ENCODE results near the gene ADAMTS13. TPM values are rescaled to one million over a fixed set of nuclear protein-coding genes. Genes with fewer than 3 reads are reported as not detected.

Gene ADAMTS13
- total and polyA plus RNA-seq, 4 experiments from 2014 or later, result 1.5 to 1.7 TPM; not detected in 2

DNA sequence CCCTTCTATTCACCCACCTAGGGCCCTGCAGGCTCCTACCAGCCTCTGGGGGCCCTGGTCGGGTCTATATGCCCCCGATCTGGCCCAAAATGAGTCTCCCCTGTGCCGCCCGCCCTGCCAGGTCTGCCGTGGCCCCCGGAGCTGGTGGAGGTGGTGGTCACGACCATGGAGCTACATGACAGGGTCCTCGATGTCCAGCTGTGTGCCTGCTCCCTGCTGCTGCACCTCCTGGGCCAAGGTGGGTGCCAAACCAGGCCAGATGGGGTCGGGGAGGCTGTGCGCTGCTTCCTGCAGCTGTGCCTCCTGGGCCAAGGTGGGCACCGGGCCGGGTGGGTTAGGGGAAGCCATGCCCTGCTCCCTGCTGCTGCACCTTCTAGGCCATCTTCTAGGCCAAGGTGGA lies 21.9 kb upstream of the ADAMTS13 start:
- CTCF ChIA-PET (ENCODE audit: partially characterized antibody), result interaction anchor here (1.0 to 1.6 kb wide), 2 partner anchors 214 to 219 kb away, joined by 3 to 6 read pairs; no protein-coding TSS in a partner anchor

DNA sequence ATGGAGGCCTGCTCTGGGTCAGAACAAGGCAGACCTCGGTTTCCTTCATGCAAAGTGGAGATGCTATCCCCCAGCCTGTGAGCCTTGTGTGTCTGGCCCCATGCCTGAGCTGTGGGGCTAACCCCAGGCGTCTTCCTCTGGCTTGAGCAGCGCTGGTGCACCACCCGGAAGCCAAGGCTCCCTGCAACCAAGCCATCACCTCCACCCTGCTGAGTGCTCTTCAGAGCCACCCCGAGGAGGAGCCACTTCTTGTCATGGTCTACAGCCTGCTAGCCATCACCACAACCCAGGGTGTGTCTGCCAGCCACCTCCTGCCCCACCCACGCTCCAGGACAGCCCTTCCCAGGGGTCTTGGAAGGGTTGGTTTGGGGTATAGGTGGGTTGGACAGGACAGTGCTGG lies 20.6 kb upstream of the ADAMTS13 start:
- Mint-ChIP-seq H3K27ac (peak overlapping the region in 1 of 7 donors; percentile 74), H3K27me3 (peaks cover 0 to 3% of the 10 kb centered on the region in 2 donors), H3K36me3 (peaks cover 12 to 21% of the 10 kb centered on the region in 2 donors), H3K4me3 (no peak overlapping the region), H3K9me3 (no peaks in the 10 kb centered on the region), H3K4me1 (peaks cover 1 to 5% (median 4%) of the 10 kb centered on the region in 4 donors)
- intact Hi-C loops (cut with micrococcal nuclease), result no loop called here
- ChIA-PET CTCF (ENCODE audit: partially characterized antibody) (interaction anchor here (0.8 to 1.6 kb wide), 3 partner anchors 214 to 220 kb away, joined by 3 to 6 read pairs (median 3); no protein-coding TSS in a partner anchor), POLR2A (ENCODE audit: partially characterized antibody) (interaction anchor here (0.7 to 1.9 kb wide), 2 partner anchors 25 to 38 kb away, joined by 3 to 4 read pairs; no protein-coding TSS in a partner anchor)
- peak in 1 of 5 donors; percentile 15 for DNase-seq
- Histone ChIP-seq H3K36me3 (ENCODE audit: insufficient read depth, low read length) (peaks cover 16% of the 10 kb centered on the region), H3K4me3 (ENCODE audit: low read length in 2 of 2) (no peak overlapping the region), H3K27me3 (ENCODE audit: insufficient read depth, low read length) (no peaks in the 10 kb centered on the region), H3K9me3 (ENCODE audit: control insufficient read depth in 1 of 2, low read length in 2 of 2) (no peaks in the 10 kb centered on the region), H3K4me1 (ENCODE audit: insufficient read depth, low read length) (no peaks in the 10 kb centered on the region), H3K27ac (ENCODE audit: low read depth, low read length) (no peak overlapping the region)

More for the DNA sequence above, 21.9 kb upstream of the ADAMTS13 start:
- H3K9me3 Mint-ChIP-seq, result no peaks in the 10 kb centered on the region
- Histone ChIP-seq H3K4me1 (ENCODE audit: insufficient read depth, low read length) (no peaks in the 10 kb centered on the region), H3K27ac (ENCODE audit: low read depth, low read length) (no peak overlapping the region), H3K4me3 (ENCODE audit: low read length in 2 of 2) (no peak overlapping the region), H3K27me3 (ENCODE audit: insufficient read depth, low read length) (no peaks in the 10 kb centered on the region), H3K36me3 (ENCODE audit: insufficient read depth, low read length) (peaks cover 5% of the 10 kb centered on the region), H3K9me3 (ENCODE audit: control insufficient read depth in 1 of 2, low read length in 2 of 2) (no peaks in the 10 kb centered on the region)
- peaks cover 0 to 5% (median 3%) of the 10 kb centered on the region in 4 donors for H3K4me1 Mint-ChIP-seq
- peak in 1 of 5 donors; percentile 34 for DNase-seq
- H3K4me3 Mint-ChIP-seq, result no peak overlapping the region
- H3K36me3 Mint-ChIP-seq, result peaks cover 2 to 8% of the 10 kb centered on the region in 2 donors
- POLR2A ChIA-PET (ENCODE audit: partially characterized antibody), result interaction anchor here (1.4 kb wide), 1 partner anchor 29 kb away, joined by 5 read pairs; no protein-coding TSS in a partner anchor
- H3K27ac Mint-ChIP-seq, result no peak overlapping the region
- peaks cover 0 to 3% of the 10 kb centered on the region in 2 donors for H3K27me3 Mint-ChIP-seq
- intact Hi-C loops (cut with micrococcal nuclease), result no loop called here

DNA sequence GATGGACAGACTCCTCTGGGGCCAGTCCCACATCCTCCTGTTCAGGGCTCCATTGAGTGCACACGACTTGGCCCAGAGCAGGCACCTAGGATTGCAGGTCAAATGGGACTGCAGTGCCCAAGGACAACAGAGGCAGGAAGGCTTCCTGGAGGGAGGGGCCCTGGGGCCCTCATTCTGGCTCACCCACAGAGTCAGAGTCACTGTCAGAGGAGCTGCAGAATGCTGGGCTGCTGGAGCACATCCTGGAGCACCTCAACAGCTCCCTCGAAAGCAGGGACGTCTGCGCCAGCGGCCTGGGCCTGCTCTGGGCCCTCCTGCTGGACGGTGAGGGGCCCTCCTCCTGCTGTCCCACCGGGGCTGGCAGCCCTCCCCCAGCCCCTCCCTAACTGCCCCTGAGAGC lies 19.5 kb upstream of the ADAMTS13 start:
- H3K9me3 ChIP-seq (ENCODE audit: control insufficient read depth in 1 of 2, low read length in 2 of 2), result no peaks in the 10 kb centered on the region
- Mint-ChIP-seq H3K9me3 (no peaks in the 10 kb centered on the region), H3K27ac (no peak overlapping the region), H3K4me1 (peaks cover 7 to 11% (median 8%) of the 10 kb centered on the region in 4 donors), H3K36me3 (peaks cover 21 to 31% of the 10 kb centered on the region in 2 donors), H3K4me3 (no peak overlapping the region), H3K27me3 (no peaks in the 10 kb centered on the region)
- ChIA-PET POLR2A (ENCODE audit: partially characterized antibody) (interaction anchor here (0.9 to 1.9 kb wide), 2 partner anchors 26 to 28 kb away, joined by 3 to 4 read pairs; no protein-coding TSS in a partner anchor), CTCF (ENCODE audit: partially characterized antibody) (interaction anchor here (1.1 to 4.0 kb wide), 4 partner anchors 13 to 216 kb away, joined by 3 to 20 read pairs (median 10); no protein-coding TSS in a partner anchor)
- H3K27ac ChIP-seq (ENCODE audit: low read depth, low read length), result no peak overlapping the region
- intact Hi-C loops (cut with micrococcal nuclease), result no loop called here
- no peak overlapping the region for H3K4me3 ChIP-seq (ENCODE audit: low read length in 2 of 2)
- H3K4me1 ChIP-seq (ENCODE audit: insufficient read depth, low read length), result peaks cover 5% of the 10 kb centered on the region
- DNase-seq, result peak in 1 of 5 donors; percentile 15
- H3K27me3 ChIP-seq (ENCODE audit: insufficient read depth, low read length), result no peaks in the 10 kb centered on the region
- peaks cover 22% of the 10 kb centered on the region for H3K36me3 ChIP-seq (ENCODE audit: insufficient read depth, low read length)

DNA sequence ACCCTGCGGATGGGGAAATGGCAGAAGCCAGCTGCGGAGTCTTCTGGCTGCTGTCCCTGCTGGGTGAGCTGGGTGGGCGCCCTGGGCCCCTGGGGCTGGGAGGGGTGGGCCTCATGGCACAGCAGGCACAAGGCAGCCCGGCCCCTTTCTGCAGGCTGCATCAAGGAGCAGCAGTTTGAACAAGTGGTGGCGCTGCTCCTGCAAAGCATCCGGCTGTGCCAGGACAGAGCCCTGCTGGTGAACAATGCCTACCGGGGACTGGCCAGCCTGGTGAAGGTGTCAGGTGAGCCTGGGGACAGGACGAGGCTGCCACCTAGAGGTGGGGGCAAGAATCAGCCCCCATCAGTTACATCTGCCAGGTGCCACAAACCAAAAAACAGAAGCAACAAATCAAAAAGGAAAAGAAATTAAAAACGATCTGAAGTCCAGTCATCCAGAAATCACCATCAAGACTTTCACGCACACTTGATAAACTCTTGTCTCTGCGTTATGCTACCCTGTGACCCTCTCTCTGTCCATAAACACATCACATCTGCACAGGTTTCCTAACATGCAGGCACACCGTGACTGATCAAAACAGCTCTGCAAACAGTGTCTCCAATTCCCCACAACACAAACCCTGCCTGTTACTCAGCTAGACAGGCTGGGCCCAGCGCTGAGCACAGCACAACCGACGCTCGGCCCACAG lies 18.3 kb upstream of the ADAMTS13 start:
- intact Hi-C loops (cut with micrococcal nuclease), result loop anchor here (1.0 kb wide), 1 partner anchor 165 kb away; no protein-coding TSS in a partner anchor
- Histone ChIP-seq H3K4me3 (ENCODE audit: low read length in 2 of 2) (no peak overlapping the region), H3K4me1 (ENCODE audit: insufficient read depth, low read length) (peaks cover 5% of the 10 kb centered on the region), H3K27ac (ENCODE audit: low read depth, low read length) (no peak overlapping the region), H3K36me3 (ENCODE audit: insufficient read depth, low read length) (peaks cover 26% of the 10 kb centered on the region), H3K27me3 (ENCODE audit: insufficient read depth, low read length) (no peaks in the 10 kb centered on the region), H3K9me3 (ENCODE audit: control insufficient read depth in 1 of 2, low read length in 2 of 2) (no peaks in the 10 kb centered on the region)
- POLR2A ChIA-PET (ENCODE audit: partially characterized antibody), result interaction anchor here (1.2 to 2.1 kb wide), 4 partner anchors 12 to 48 kb away, joined by 3 to 4 read pairs (median 4); partner anchors contain the start of genes SURF1 and SURF2
- peaks cover 7 to 11% (median 8%) of the 10 kb centered on the region in 4 donors for H3K4me1 Mint-ChIP-seq
- H3K27me3 Mint-ChIP-seq, result no peaks in the 10 kb centered on the region
- H3K27ac Mint-ChIP-seq, result peak overlapping the region in 4 of 7 donors; percentile 27 to 83 (median 66)
- peaks cover 25 to 36% of the 10 kb centered on the region in 2 donors for H3K36me3 Mint-ChIP-seq
- no peaks in the 10 kb centered on the region for H3K9me3 Mint-ChIP-seq
- CTCF ChIA-PET (ENCODE audit: partially characterized antibody), result interaction anchor here (0.7 to 4.0 kb wide), 7 partner anchors 19 to 591 kb away, joined by 3 to 20 read pairs (median 3); no protein-coding TSS in a partner anchor
- no peak overlapping the region for H3K4me3 Mint-ChIP-seq
- peak; percentile 53 to 71 (median 54) for DNase-seq

DNA sequence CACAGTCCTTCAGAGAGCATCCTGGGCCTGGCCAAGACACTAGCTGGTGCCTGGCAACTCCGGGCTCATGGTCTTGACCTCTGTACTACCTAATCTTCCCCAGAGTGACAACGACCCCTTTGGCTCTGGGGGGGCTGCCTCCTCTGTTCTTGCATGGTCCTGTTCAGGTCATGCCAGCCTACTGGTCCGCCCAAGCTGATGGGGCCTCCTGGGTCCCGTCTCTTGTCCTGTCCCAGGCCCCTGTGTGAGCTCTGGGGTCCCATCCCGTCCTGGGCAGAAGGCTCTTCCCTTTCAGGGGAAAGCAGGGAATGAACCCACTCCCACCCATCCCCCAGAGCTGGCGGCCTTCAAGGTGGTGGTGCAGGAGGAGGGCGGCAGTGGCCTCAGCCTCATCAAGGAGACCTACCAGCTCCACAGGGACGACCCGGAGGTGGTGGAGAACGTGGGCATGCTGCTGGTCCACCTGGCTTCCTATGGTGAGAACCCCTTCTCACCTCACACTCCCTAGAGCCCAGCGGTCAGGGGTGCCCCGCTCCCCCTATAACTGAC lies 17.6 kb upstream of the ADAMTS13 start:
- no peaks in the 10 kb centered on the region for H3K9me3 ChIP-seq (ENCODE audit: control insufficient read depth in 1 of 2, low read length in 2 of 2)
- H3K4me1 ChIP-seq (ENCODE audit: insufficient read depth, low read length), result peaks cover 5% of the 10 kb centered on the region
- no peaks in the 10 kb centered on the region for H3K27me3 ChIP-seq (ENCODE audit: insufficient read depth, low read length)
- peaks cover 31% of the 10 kb centered on the region for H3K36me3 ChIP-seq (ENCODE audit: insufficient read depth, low read length)
- Mint-ChIP-seq H3K4me3 (no peak overlapping the region), H3K27ac (peak overlapping the region in 3 of 7 donors; percentile 22 to 53 (median 27)), H3K27me3 (no peaks in the 10 kb centered on the region), H3K36me3 (peaks cover 28 to 41% of the 10 kb centered on the region in 2 donors), H3K4me1 (peaks cover 7 to 11% (median 8%) of the 10 kb centered on the region in 4 donors), H3K9me3 (no peaks in the 10 kb centered on the region)
- CTCF ChIA-PET (ENCODE audit: partially characterized antibody), result interaction anchor here (0.7 to 4.0 kb wide), 6 partner anchors 19 to 590 kb away, joined by 3 to 20 read pairs (median 4); no protein-coding TSS in a partner anchor
- peak in 1 of 5 donors; percentile 7 for DNase-seq
- H3K27ac ChIP-seq (ENCODE audit: low read depth, low read length), result no peak overlapping the region
- H3K4me3 ChIP-seq (ENCODE audit: low read length in 2 of 2), result no peak overlapping the region
- POLR2A ChIA-PET (ENCODE audit: partially characterized antibody), result interaction anchor here (1.2 to 2.1 kb wide), 2 partner anchors 11 to 33 kb away, joined by 3 to 4 read pairs; no protein-coding TSS in a partner anchor
- intact Hi-C loops (cut with micrococcal nuclease), result loop anchor here (1.0 kb wide), 1 partner anchor 165 kb away; no protein-coding TSS in a partner anchor

DNA sequence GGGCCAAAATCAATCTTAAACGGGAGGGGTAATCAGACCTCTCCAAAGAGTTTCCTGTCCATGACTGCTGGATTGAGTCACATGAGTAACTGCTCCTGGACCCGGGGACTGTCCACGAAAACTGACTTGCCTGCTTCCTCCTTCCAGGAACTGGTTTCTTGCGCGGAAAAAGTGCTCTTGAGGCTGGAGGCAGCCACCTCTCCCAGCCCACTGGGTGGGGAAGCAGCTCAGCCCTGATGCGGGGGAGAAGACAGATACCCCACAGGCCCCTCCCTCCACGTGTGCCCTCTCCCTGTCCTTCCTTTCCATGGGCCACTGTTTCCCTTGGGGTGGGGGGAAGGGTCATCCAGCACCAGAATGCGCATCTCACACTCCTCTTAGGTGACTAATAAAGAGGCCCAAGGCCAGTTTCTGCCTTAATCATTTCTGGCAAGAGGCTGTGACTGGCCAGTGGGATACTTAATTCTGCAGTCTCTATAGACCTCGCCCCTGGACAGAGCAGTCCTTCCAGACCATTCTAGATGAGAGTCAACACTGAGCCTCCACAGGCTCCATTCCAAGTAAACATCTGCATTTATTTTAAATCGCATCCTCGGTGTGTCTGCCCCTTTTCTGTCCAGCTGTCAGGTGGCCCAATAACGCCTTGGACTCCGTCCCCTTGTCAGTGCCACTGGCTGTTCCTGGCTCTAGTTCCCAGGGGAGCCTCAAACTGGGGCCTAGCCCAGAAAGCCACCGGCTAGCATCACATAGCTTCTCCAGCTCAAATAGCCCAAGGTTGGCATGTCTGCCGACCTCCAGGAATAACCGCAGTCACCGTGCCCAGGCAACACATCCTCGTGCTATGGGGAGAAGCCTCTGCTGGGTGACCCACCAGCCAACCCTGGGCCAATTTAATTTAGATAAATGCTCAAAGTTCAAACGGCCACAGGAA lies 16.4 kb upstream of the ADAMTS13 start:
- H3K4me3 ChIP-seq (ENCODE audit: low read length in 2 of 2), result no peak overlapping the region
- Mint-ChIP-seq H3K4me1 (peaks cover 7 to 11% (median 8%) of the 10 kb centered on the region in 4 donors), H3K4me3 (no peak overlapping the region), H3K27me3 (no peaks in the 10 kb centered on the region), H3K27ac (peak overlapping the region in 1 of 7 donors; percentile 36), H3K36me3 (peaks cover 40 to 54% of the 10 kb centered on the region in 2 donors), H3K9me3 (no peaks in the 10 kb centered on the region)
- H3K27me3 ChIP-seq (ENCODE audit: insufficient read depth, low read length), result no peaks in the 10 kb centered on the region
- no peaks in the 10 kb centered on the region for H3K9me3 ChIP-seq (ENCODE audit: control insufficient read depth in 1 of 2, low read length in 2 of 2)
- CTCF ChIA-PET (ENCODE audit: partially characterized antibody), result interaction anchor here (0.7 to 4.0 kb wide), 4 partner anchors 25 to 80 kb away, joined by 4 to 20 read pairs (median 7); no protein-coding TSS in a partner anchor
- intact Hi-C loops (cut with micrococcal nuclease), result loop anchor here (1.0 kb wide), 1 partner anchor 81 kb away; no protein-coding TSS in a partner anchor
- DNase-seq, result peak in 1 of 5 donors; percentile 1
- H3K4me1 ChIP-seq (ENCODE audit: insufficient read depth, low read length), result peaks cover 5% of the 10 kb centered on the region
- no peak overlapping the region for H3K27ac ChIP-seq (ENCODE audit: low read depth, low read length)
- peaks cover 44% of the 10 kb centered on the region for H3K36me3 ChIP-seq (ENCODE audit: insufficient read depth, low read length)
- POLR2A ChIA-PET (ENCODE audit: partially characterized antibody), result interaction anchor here (0.6 to 2.1 kb wide), 3 partner anchors 10 to 332 kb away, joined by 3 to 4 read pairs (median 3); partner anchors contain the start of gene SARDH

Measured in CD4-positive, alpha-beta memory T cell (primary cell).